H1 (cell line): ENCODE data around the gene OR10X1. TPM values are rescaled to one million over a fixed set of nuclear protein-coding genes. Genes with fewer than 3 reads are reported as not detected.

Source experiments
- CTCF ChIA-PET: fragments of 300-600 bp; sonication (Branson Sonifier 250); formaldehyde crosslinking; loops from one replicate; lab custom pipeline; 2021; ENCODE audit not compliant: partially characterized antibody; lab: Charles Lee
- POLR2A ChIA-PET: fragments of 300-600 bp; sonication (Branson Sonifier 250); formaldehyde crosslinking; loops from one replicate; lab custom pipeline; 2021; ENCODE audit warnings: inconsistent platforms; ENCODE audit not compliant: partially characterized antibody; lab: Charles Lee
- DNase-seq, 2 experiments: peaks; one replicate each; pipeline versions ENCODE4 v3.0.0 to v3.0.0-alpha.2; 2010 to 2022; ENCODE audit warnings: low spot score in 2 of 2, low read depth in 1 of 2, mixed read lengths in 1 of 2
- FAIRE-seq: peaks from 2 replicates; lab custom pipeline; 2011; peaks lifted over from hg19 to GRCh38; lab: Jason Lieb, UNC
- H2AFZ ChIP-seq: 2 replicates; pipeline ENCODE4 v1.8.1; 2012; ENCODE audit warnings: low read length, inconsistent platforms
- H2AK5ac ChIP-seq: 2 replicates; pipeline ENCODE4 v1.6.1; 2013; ENCODE audit warnings: low read depth, low read length
- H2BK120ac ChIP-seq: replicated peaks from 2 replicates; pipeline ENCODE3; 2013; ENCODE audit warnings: low read depth, low read length, inconsistent platforms
- H2BK12ac ChIP-seq: 2 replicates; pipeline ENCODE4 v1.6.1; 2013; ENCODE audit warnings: low read depth, low read length
- H2BK15ac ChIP-seq: 2 replicates; pipeline ENCODE4 v1.6.1; 2013; ENCODE audit warnings: low read length
- H2BK20ac ChIP-seq: 2 replicates; pipeline ENCODE4 v1.6.1; 2013; ENCODE audit warnings: low read length
- H2BK5ac ChIP-seq: 2 replicates; pipeline ENCODE4 v1.6.1; 2013; ENCODE audit warnings: low read depth, low read length
- H3K14ac ChIP-seq: 2 replicates; pipeline ENCODE4 v1.6.1; 2013; ENCODE audit warnings: inconsistent platforms; ENCODE audit not compliant: insufficient read length
- H3K18ac ChIP-seq: 2 replicates; pipeline ENCODE4 v1.6.1; 2013; ENCODE audit warnings: low read length; ENCODE audit errors: extremely low read depth
- H3K23ac ChIP-seq: 2 replicates; pipeline ENCODE4 v1.6.1; 2013; ENCODE audit warnings: inconsistent platforms; ENCODE audit not compliant: insufficient read length
- H3K23me2 ChIP-seq: 2 replicates; pipeline ENCODE4 v1.6.1; 2013; ENCODE audit warnings: low read depth, low read length
- H3K27ac ChIP-seq: 2 replicates; pipeline ENCODE4 v1.6.1; 2011; ENCODE audit warnings: low read depth, low read length, inconsistent platforms
- H3K27me3 ChIP-seq, 4 experiments: replicated peaks in 1 of 4; 1 replicate in 1 of 4; 2 replicates in 3 of 4; pipeline versions ENCODE4 v1.6.1 to v1.8.1; 2011 to 2013; ENCODE audit warnings: low read length in 3 of 4, mild to moderate bottlenecking in 3 of 4, inconsistent platforms in 2 of 4, mixed read lengths in 2 of 4, moderate library complexity in 1 of 4; ENCODE audit not compliant: control insufficient read depth in 3 of 4, insufficient read depth in 3 of 4; ENCODE audit errors: extremely low read depth in 1 of 4
- H3K36me3 ChIP-seq, 4 experiments: 2 replicates each; pipeline versions ENCODE4 v1.6.1 to v1.8.1; 2011 to 2013; ENCODE audit warnings: mild to moderate bottlenecking in 4 of 4, low read length in 3 of 4, moderate library complexity in 2 of 4, control low read depth in 1 of 4, inconsistent platforms in 1 of 4; ENCODE audit not compliant: insufficient read depth in 4 of 4, control insufficient read depth in 2 of 4
- H3K4ac ChIP-seq: replicated peaks from 2 replicates; pipeline ENCODE3; 2013; ENCODE audit warnings: low read length, low read depth, mixed read lengths, inconsistent platforms; ENCODE audit not compliant: insufficient read length
- H3K4me1 ChIP-seq, 4 experiments: replicated peaks in 1 of 4; 1 replicate in 1 of 4; 2 replicates in 3 of 4; pipeline versions ENCODE4 v1.6.1 to v1.8.1; 2011 to 2013; ENCODE audit warnings: low read length in 3 of 4, inconsistent platforms in 2 of 4, mixed read lengths in 1 of 4; ENCODE audit not compliant: insufficient read depth in 4 of 4, control insufficient read depth in 3 of 4
- H3K4me2 ChIP-seq, 2 experiments: 2 replicates each; pipeline versions ENCODE4 v1.6.1 to v1.8.1; 2011 to 2013; ENCODE audit warnings: low read depth in 2 of 2, low read length in 2 of 2, control low read depth in 1 of 2, inconsistent platforms in 1 of 2, mild to moderate bottlenecking in 1 of 2; ENCODE audit not compliant: insufficient read depth in 1 of 2
- H3K4me3 ChIP-seq, 4 experiments: fragments of 200-600, 300-600 bp in 1 of 4; sonication (generic), shearing (Covaris generic), sonication (Bioruptor Twin) in 1 of 4; 2 replicates each; pipeline versions ENCODE4 v1.5.1 to v1.8.1; 2011 to 2016; ENCODE audit warnings: low read length in 4 of 4, low read depth in 3 of 4, control low read depth in 2 of 4, inconsistent platforms in 2 of 4, mild to moderate bottlenecking in 2 of 4, mixed read lengths in 1 of 4, moderate library complexity in 1 of 4; ENCODE audit not compliant: insufficient read depth in 2 of 4; ENCODE audit errors: extremely low read depth in 1 of 4
- H3K56ac ChIP-seq: replicated peaks from 2 replicates; pipeline ENCODE3; 2013; ENCODE audit warnings: low read depth, mild to moderate bottlenecking, mixed read lengths, low read length, inconsistent platforms; ENCODE audit not compliant: insufficient read length
- H3K79me1 ChIP-seq: 2 replicates; pipeline ENCODE4 v1.6.1; 2013; ENCODE audit warnings: low read depth, low read length, control low read depth
- H3K79me2 ChIP-seq, 2 experiments: 2 replicates each; pipeline versions ENCODE4 v1.6.1 to v1.8.1; 2012 to 2013; ENCODE audit warnings: low read length in 2 of 2, mild to moderate bottlenecking in 2 of 2, inconsistent platforms in 1 of 2; ENCODE audit not compliant: insufficient read depth in 2 of 2, control insufficient read depth in 1 of 2
- H3K9ac ChIP-seq, 4 experiments: replicated peaks in 1 of 4; 1 replicate in 1 of 4; 2 replicates in 3 of 4; pipeline versions ENCODE4 v1.6.1 to v1.8.1; 2011 to 2013; ENCODE audit warnings: low read depth in 3 of 4, low read length in 3 of 4, control low read depth in 2 of 4, mild to moderate bottlenecking in 2 of 4, moderate library complexity in 2 of 4, inconsistent platforms in 1 of 4; ENCODE audit errors: extremely low read depth in 1 of 4
- H3K9me3 ChIP-seq, 2 experiments: 2 replicates each; pipeline versions ENCODE4 v1.6.1 to v1.8.1; 2012 to 2013; ENCODE audit warnings: mild to moderate bottlenecking in 2 of 2, moderate library complexity in 2 of 2, control low read depth in 1 of 2, inconsistent platforms in 1 of 2, low read depth in 1 of 2, low read length in 1 of 2, mixed read lengths in 1 of 2; ENCODE audit not compliant: insufficient read depth in 2 of 2
- H4K20me1 ChIP-seq, 2 experiments: replicated peaks in 1 of 2; 2 replicates each; pipeline versions ENCODE3 to v1.8.1; 2011 to 2013; ENCODE audit warnings: inconsistent platforms in 2 of 2, low read length in 2 of 2, mild to moderate bottlenecking in 1 of 2; ENCODE audit not compliant: insufficient read depth in 2 of 2, control insufficient read depth in 1 of 2
- H4K5ac ChIP-seq: 2 replicates; pipeline ENCODE4 v1.6.1; 2013; ENCODE audit warnings: low read length, low read depth, mixed read lengths, inconsistent platforms; ENCODE audit not compliant: insufficient read length
- H4K8ac ChIP-seq: 2 replicates; pipeline ENCODE4 v1.8.0; 2013; ENCODE audit warnings: mild to moderate bottlenecking, moderate library complexity, low read length, inconsistent platforms; ENCODE audit not compliant: insufficient read depth; ENCODE audit errors: extremely low read depth
- H4K91ac ChIP-seq: replicated peaks from 2 replicates; pipeline ENCODE3; 2013; ENCODE audit warnings: low read length, mixed read lengths, inconsistent platforms; ENCODE audit not compliant: insufficient read length
- ATF2 ChIP-seq: IDR thresholded peaks from 2 replicates; pipeline ENCODE4 v1.6.1; 2012; ENCODE audit warnings: low read length, inconsistent platforms
- BCL11A ChIP-seq, 2 experiments: IDR thresholded peaks; one replicate each; pipeline ENCODE4 v1.6.1; 2011; ENCODE audit warnings: low read depth in 2 of 2, low read length in 2 of 2, mild to moderate bottlenecking in 2 of 2
- CREB1 ChIP-seq: IDR thresholded peaks from 2 replicates; pipeline ENCODE4 v1.6.1; 2012; ENCODE audit warnings: inconsistent platforms
- E2F6 ChIP-seq: IDR thresholded peaks from 2 replicates; pipeline ENCODE4 v1.6.1; 2012; ENCODE audit warnings: inconsistent platforms
- EGR1 ChIP-seq: IDR thresholded peaks from 2 replicates; pipeline ENCODE4 v1.6.1; 2011; ENCODE audit warnings: low read depth, low read length, borderline replicate concordance
- GABPA ChIP-seq: IDR thresholded peaks from 2 replicates; pipeline ENCODE4 v1.6.1; 2011; ENCODE audit warnings: mild to moderate bottlenecking, low read length, moderate library complexity, borderline replicate concordance; ENCODE audit not compliant: insufficient read depth
- MAFK ChIP-seq: IDR thresholded peaks from 2 replicates; pipeline ENCODE4 v1.6.1; 2012; ENCODE audit warnings: low read depth, mild to moderate bottlenecking, improper control_type of control experiment, low read length
- YY1 ChIP-seq: IDR thresholded peaks from 2 replicates; pipeline ENCODE4 v1.6.1; 2011; ENCODE audit warnings: low read depth, mild to moderate bottlenecking, low read length
- WGBS, 2 experiments: shearing (Covaris generic) in 1 of 2; methylation state at CpG; one replicate each; pipeline versions ENCODE4 v1.1.6 to v1.1.7; 2013 to 2015; ENCODE audit warnings: low lambda C conversion rate in 2 of 2, mixed read lengths in 2 of 2, inconsistent platforms in 1 of 2, low coverage in 1 of 2, missing lambda C conversion rate in 1 of 2; ENCODE audit not compliant: insufficient replicate concordance in 2 of 2, insufficient coverage in 1 of 2, insufficient read length in 1 of 2; ENCODE audit errors: extremely low coverage in 1 of 2, missing lambda C conversion rate in 1 of 2; 5-methylcytosine and 5-hydroxymethylcytosine counted together
- polyA plus RNA-seq, 7 experiments: library from polyadenylated mRNA; depleted of rRNA in 3 of 7; stranded (reverse) in 5 of 7; unstranded in 2 of 7; fragments of >200 nt in 5 of 7; fragments of 200-250 nt in 2 of 7; gene quantifications; 1 replicate in 5 of 7; 2 replicates in 1 of 7; 4 replicates in 1 of 7; pipeline versions ENCODE4 v1.2.1 to v1.2.3, GENCODE V29; 2011 to 2013; ENCODE audit warnings: missing spikeins in 2 of 7, mixed read lengths in 2 of 7
- total RNA-seq: library from RNA; stranded (reverse); fragmentation: NEBNext Ultra II Directional; extraction: Animal tissue kit (Norgen Biotek cat#: 25700); gene quantifications from 2 replicates; pipeline ENCODE4 v1.2.1, GENCODE V29; 2021

OR10X1 gene
- total and polyA plus RNA-seq, 2 of the 8 experiments (the other 6 are each of a cell fraction or from before 2014, with no cell fraction given): not detected

GRCh38 chr1:158564608-158565007 lies 15.1 kb downstream of the OR10X1 start:
- Histone ChIP-seq H3K4me3 (no peak overlapping the region), H2BK5ac (no peak overlapping the region), H3K27ac (no peak overlapping the region), H3K9me3 (peaks cover 0 to 2% of the 10 kb centered on the region in 2 experiments; a peak in 1 of 4 replicates), H3K9ac (no peak overlapping the region), H3K23me2 (no peaks in the 10 kb centered on the region), H3K4me2 (no peak overlapping the region), H3K56ac (no peak overlapping the region), H3K4me1 (no peaks in the 10 kb centered on the region), H3K14ac (no peak overlapping the region), H2AFZ (peak overlapping the region; percentile 84; the same call in 1 of the 2 replicates), H3K79me1 (no peaks in the 10 kb centered on the region), H2AK5ac (no peak overlapping the region), H4K20me1 (no peaks in the 10 kb centered on the region), H3K27me3 (no peaks in the 10 kb centered on the region), H2BK20ac (no peak overlapping the region), H4K91ac (no peak overlapping the region), H4K8ac (no peak overlapping the region), H3K23ac (no peak overlapping the region), H3K18ac (no peak overlapping the region), H3K4ac (no peak overlapping the region), H2BK15ac (no peak overlapping the region), H4K5ac (no peak overlapping the region), H3K79me2 (no peaks in the 10 kb centered on the region), H2BK12ac (no peak overlapping the region), H3K36me3 (no peaks in the 10 kb centered on the region), H2BK120ac (no peak overlapping the region)
- ChIA-PET POLR2A (no interaction called here), CTCF (no interaction called here)
- DNase-seq: no peak
- TF ChIP-seq CREB1 (no peak), YY1 (no peak), EGR1 (no peak), E2F6 (no peak), MAFK (no peak), ATF2 (no peak), GABPA (no peak), BCL11A (IDR thresholded peaks at IDR 0.05; ENCODE audit: low read depth in 2 of 2, low read length in 2 of 2) (no peak)
- FAIRE-seq: no peak
- WGBS, 2 experiments: 80% methylated on average over 2 of the region's 2 CpGs; no CpG with 5 or more reads in 1 of the 2 experiments
